Peyer's patch (tissue), 4 donors: ENCODE measurements around the gene ACACA.
"Not testable (repeated sequence)": the region's sequence is repeated elsewhere in the genome, so short reads cannot be mapped to it uniquely, and the experiment has no call there.

ENCODE experiments used
- CTCF ChIP-seq, 6 experiments: fragments of 450-650 bp in 4 of 6; fragments of 200-600 bp in 2 of 6; sonication (generic) in 1 of 6; IDR thresholded peaks; one replicate each; pipeline ENCODE4 v1.5.1; 2017 to 2019; ENCODE audit warnings: antibody characterized with exemption in 6 of 6, mild to moderate bottlenecking in 3 of 6, moderate library complexity in 1 of 6
- POLR2A ChIP-seq, 2 donors: fragments of 450-650 bp; IDR thresholded peaks; one replicate each; pipeline ENCODE4 v1.5.1; 2017; ENCODE audit warnings: antibody characterized with exemption in 2 of 2, mild to moderate bottlenecking in 2 of 2, moderate library complexity in 2 of 2

- TF ChIP-seq CTCF, POLR2A (IDR thresholded peaks at IDR 0.05): not testable (repeated sequence)
Measured at GRCh38 chr17:37441369-37442014, 34.9 kb upstream of the ACACA start.
